ENCODE data around the gene MEGF11.

GRCh38 chr15:65993236-65993635 is 260.3 kb downstream of the MEGF11 start:
- TF ChIP-seq CTCF (conservative IDR thresholded peaks at IDR 0.05; ENCODE audit: low read length) (no peak), EZH2phosphoT487 (IDR thresholded peaks at IDR 0.05; ENCODE audit: borderline replicate concordance, low read depth, low read length) (no peak)
